SK-N-SH treated with all-trans-retinoic acid at 6 μM for 48 hours (cell line): ENCODE data around the gene FZD7.

ENCODE experiments used
- ATAC-seq: fragments of 200-7000 bp; cut with Tn5 transposase; 3 replicates; pipeline ENCODE4 v1.9.1; 2020; ENCODE audit warnings: mild to moderate bottlenecking, moderate library complexity
- ARNTL ChIP-seq: fragments of 450-650 bp; formaldehyde crosslinking; IDR thresholded peaks from 2 replicates; pipeline ENCODE4 v1.5.0; 2020; ENCODE audit warnings: low read depth, mild to moderate bottlenecking, moderate library complexity, borderline replicate concordance
- BACH2 ChIP-seq: fragments of 250-450 bp; sonication (Bioruptor Pico); IDR thresholded peaks from 2 replicates; pipeline ENCODE4 v1.9.0; 2021; ENCODE audit warnings: mild to moderate bottlenecking, borderline replicate concordance
- CSDC2 ChIP-seq: fragments of 250-450 bp; sonication (Bioruptor Pico); IDR thresholded peaks from 2 replicates; pipeline ENCODE4 v1.5.0; 2020; ENCODE audit warnings: mild to moderate bottlenecking, moderate library complexity
- ESRRG ChIP-seq: fragments of 250-450 bp; sonication (Bioruptor Pico); IDR thresholded peaks from 2 replicates; pipeline ENCODE4 v1.6.1; 2021; ENCODE audit warnings: mild to moderate bottlenecking
- ISL1 ChIP-seq: fragments of 250-450 bp; sonication (Bioruptor Pico); IDR thresholded peaks from 2 replicates; pipeline ENCODE4 v2.1.2; 2022; ENCODE audit warnings: mild to moderate bottlenecking, moderate library complexity
- OSR1 ChIP-seq: fragments of 250-450 bp; sonication (Bioruptor Pico); IDR thresholded peaks from 2 replicates; pipeline ENCODE4 v1.8.0; 2022; ENCODE audit warnings: moderate library complexity, mild to moderate bottlenecking, inconsistent platforms
- PPARA ChIP-seq: fragments of 250-450 bp; sonication (Bioruptor Pico); IDR thresholded peaks from 2 replicates; pipeline ENCODE4 v1.5.0; 2020; ENCODE audit warnings: mild to moderate bottlenecking, borderline replicate concordance
- RARB ChIP-seq: fragments of 250-450 bp; sonication (Bioruptor Pico); IDR thresholded peaks from 2 replicates; pipeline ENCODE4 v1.8.0; 2021; ENCODE audit warnings: mild to moderate bottlenecking, moderate library complexity
- TCF4 ChIP-seq: fragments of 250-450 bp; sonication (Bioruptor Pico); IDR thresholded peaks from 2 replicates; pipeline ENCODE4 v1.8.0; 2021; ENCODE audit warnings: mild to moderate bottlenecking, moderate library complexity, borderline replicate concordance
- TOX ChIP-seq: fragments of 250-450 bp; sonication (Bioruptor Pico); IDR thresholded peaks from 2 replicates; pipeline ENCODE4 v1.8.0; 2021; ENCODE audit warnings: mild to moderate bottlenecking, moderate library complexity, borderline replicate concordance
- ZC3H10 ChIP-seq: fragments of 250-450 bp; sonication (Bioruptor Pico); IDR thresholded peaks from 2 replicates; pipeline ENCODE4 v1.5.1; 2021; ENCODE audit warnings: mild to moderate bottlenecking, moderate library complexity
- ZFP3 ChIP-seq: fragments of 250-450 bp; sonication (Bioruptor Pico); IDR thresholded peaks from 2 replicates; pipeline ENCODE4 v1.5.0; 2020; ENCODE audit warnings: mild to moderate bottlenecking, moderate library complexity
- ZFP30 ChIP-seq: fragments of 450-650 bp; formaldehyde crosslinking; IDR thresholded peaks from 2 replicates; pipeline ENCODE4 v1.5.0; 2022; ENCODE audit warnings: mild to moderate bottlenecking, moderate library complexity
- ZNF565 ChIP-seq: fragments of 450-650 bp; formaldehyde crosslinking; conservative IDR thresholded peaks from 2 replicates; pipeline ENCODE4 v1.5.0; 2020; ENCODE audit warnings: low read depth, mild to moderate bottlenecking, moderate library complexity
- ZNF8 ChIP-seq: fragments of 450-650 bp; formaldehyde crosslinking; IDR thresholded peaks from 2 replicates; pipeline ENCODE4 v1.5.0; 2020; ENCODE audit warnings: mild to moderate bottlenecking, moderate library complexity
- TF ChIP-seq, protein P1 (sequence below): fragments of 250-450 bp; sonication (Bioruptor Pico); IDR thresholded peaks from 2 replicates; pipeline ENCODE4 v1.8.0; 2020; ENCODE audit warnings: mild to moderate bottlenecking, moderate library complexity, borderline replicate concordance
- TF ChIP-seq, protein P2 (sequence below): fragments of 250-450 bp; sonication (Bioruptor Pico); IDR thresholded peaks from 2 replicates; pipeline ENCODE4 v1.5.0; 2020; ENCODE audit warnings: mild to moderate bottlenecking, moderate library complexity
- TF ChIP-seq, protein P3 (sequence below): fragments of 250-450 bp; sonication (Bioruptor Pico); IDR thresholded peaks from 2 replicates; pipeline ENCODE4 v1.8.0; 2021; ENCODE audit warnings: low read depth, mild to moderate bottlenecking, moderate library complexity, borderline replicate concordance

The FZD7 gene

DNA sequence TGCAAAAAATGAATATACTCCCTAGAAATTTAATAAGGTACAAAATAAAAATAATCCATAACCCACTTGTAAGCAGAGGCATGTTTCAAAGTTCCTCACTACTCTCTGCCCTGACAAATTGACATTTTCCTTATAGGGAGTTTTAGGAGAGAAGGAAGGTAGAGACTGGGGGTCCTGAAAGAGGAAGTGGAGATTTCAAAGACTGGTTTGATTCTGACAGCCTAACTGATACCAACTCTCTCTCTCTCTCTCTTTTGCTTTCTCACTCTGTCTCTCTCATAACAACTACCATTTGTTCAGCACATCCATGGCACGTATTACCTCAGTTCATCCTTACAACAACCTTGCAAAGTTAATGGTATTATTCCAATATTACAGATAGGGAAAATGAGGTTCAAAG lies 18.6 kb downstream of the FZD7 start:
- ATAC-seq = no peak
- TF ChIP-seq TOX (CRISPR knock-in tag) = no peak
- TF ChIP-seq, protein P1, sequence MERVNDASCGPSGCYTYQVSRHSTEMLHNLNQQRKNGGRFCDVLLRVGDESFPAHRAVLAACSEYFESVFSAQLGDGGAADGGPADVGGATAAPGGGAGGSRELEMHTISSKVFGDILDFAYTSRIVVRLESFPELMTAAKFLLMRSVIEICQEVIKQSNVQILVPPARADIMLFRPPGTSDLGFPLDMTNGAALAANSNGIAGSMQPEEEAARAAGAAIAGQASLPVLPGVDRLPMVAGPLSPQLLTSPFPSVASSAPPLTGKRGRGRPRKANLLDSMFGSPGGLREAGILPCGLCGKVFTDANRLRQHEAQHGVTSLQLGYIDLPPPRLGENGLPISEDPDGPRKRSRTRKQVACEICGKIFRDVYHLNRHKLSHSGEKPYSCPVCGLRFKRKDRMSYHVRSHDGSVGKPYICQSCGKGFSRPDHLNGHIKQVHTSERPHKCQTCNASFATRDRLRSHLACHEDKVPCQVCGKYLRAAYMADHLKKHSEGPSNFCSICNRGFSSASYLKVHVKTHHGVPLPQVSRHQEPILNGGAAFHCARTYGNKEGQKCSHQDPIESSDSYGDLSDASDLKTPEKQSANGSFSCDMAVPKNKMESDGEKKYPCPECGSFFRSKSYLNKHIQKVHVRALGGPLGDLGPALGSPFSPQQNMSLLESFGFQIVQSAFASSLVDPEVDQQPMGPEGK (CRISPR knock-in tag) = no peak
- no peak for TF ChIP-seq ISL1 (CRISPR knock-in tag)
- no peak for TF ChIP-seq BACH2 (CRISPR knock-in tag)
- no peak for TF ChIP-seq ARNTL
- TF ChIP-seq, protein P2, sequence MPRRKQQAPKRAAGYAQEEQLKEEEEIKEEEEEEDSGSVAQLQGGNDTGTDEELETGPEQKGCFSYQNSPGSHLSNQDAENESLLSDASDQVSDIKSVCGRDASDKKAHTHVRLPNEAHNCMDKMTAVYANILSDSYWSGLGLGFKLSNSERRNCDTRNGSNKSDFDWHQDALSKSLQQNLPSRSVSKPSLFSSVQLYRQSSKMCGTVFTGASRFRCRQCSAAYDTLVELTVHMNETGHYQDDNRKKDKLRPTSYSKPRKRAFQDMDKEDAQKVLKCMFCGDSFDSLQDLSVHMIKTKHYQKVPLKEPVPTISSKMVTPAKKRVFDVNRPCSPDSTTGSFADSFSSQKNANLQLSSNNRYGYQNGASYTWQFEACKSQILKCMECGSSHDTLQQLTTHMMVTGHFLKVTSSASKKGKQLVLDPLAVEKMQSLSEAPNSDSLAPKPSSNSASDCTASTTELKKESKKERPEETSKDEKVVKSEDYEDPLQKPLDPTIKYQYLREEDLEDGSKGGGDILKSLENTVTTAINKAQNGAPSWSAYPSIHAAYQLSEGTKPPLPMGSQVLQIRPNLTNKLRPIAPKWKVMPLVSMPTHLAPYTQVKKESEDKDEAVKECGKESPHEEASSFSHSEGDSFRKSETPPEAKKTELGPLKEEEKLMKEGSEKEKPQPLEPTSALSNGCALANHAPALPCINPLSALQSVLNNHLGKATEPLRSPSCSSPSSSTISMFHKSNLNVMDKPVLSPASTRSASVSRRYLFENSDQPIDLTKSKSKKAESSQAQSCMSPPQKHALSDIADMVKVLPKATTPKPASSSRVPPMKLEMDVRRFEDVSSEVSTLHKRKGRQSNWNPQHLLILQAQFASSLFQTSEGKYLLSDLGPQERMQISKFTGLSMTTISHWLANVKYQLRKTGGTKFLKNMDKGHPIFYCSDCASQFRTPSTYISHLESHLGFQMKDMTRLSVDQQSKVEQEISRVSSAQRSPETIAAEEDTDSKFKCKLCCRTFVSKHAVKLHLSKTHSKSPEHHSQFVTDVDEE = no peak

DNA sequence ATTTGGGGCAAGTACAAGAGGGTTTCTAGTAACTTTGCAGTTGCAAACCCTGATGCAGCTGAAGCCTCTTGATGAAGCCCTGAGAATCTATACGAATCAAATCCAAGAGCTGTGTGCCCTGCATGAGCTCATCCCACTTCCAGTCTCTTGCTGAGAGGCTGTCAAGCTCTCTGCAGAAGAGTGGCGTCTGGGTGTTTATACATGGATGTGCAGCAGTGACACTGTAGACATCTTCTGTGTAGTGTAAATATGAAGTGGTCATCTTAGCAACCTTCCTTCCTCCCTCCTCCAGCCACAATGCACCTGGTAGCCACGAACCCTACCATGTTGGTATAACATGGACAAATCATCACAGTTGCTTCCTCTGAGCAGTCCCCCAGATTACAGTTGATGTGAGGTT lies 21.0 kb downstream of the FZD7 start:
- ATAC-seq = no peak
- TF ChIP-seq TCF4 (no peak), ZNF565 (CRISPR knock-in tag) (no peak), ZNF8 (CRISPR knock-in tag) (no peak), RARB (CRISPR knock-in tag) (no peak)

DNA sequence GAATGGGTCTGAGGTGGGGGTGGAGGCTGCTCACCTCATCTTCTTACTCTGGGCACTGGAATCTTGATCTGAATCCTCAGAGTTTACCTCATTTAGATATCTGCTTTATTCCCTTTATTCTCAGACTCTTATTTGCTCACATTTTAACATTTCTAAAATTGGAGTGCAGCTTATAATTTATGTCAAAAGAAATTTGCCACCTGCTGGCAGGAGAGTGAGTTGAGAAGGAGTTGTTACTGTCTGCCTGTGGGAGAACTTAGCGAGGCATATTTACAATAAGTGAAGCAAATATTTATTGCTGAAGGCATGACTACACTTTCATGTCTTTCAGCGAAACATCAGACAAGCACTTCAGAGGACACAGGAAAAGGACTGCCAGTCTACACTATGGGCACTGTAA lies 23.0 kb downstream of the FZD7 start:
- TF ChIP-seq ZC3H10 (CRISPR knock-in tag) = no peak
- TF ChIP-seq TOX (CRISPR knock-in tag) = no peak
- TF ChIP-seq BACH2 (CRISPR knock-in tag) = no peak
- TF ChIP-seq, protein P3, sequence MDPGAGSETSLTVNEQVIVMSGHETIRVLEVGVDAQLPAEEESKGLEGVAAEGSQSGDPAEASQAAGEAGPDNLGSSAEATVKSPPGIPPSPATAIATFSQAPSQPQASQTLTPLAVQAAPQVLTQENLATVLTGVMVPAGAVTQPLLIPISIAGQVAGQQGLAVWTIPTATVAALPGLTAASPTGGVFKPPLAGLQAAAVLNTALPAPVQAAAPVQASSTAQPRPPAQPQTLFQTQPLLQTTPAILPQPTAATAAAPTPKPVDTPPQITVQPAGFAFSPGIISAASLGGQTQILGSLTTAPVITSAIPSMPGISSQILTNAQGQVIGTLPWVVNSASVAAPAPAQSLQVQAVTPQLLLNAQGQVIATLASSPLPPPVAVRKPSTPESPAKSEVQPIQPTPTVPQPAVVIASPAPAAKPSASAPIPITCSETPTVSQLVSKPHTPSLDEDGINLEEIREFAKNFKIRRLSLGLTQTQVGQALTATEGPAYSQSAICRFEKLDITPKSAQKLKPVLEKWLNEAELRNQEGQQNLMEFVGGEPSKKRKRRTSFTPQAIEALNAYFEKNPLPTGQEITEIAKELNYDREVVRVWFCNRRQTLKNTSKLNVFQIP (CRISPR knock-in tag) = no peak
- no peak for TF ChIP-seq CSDC2 (CRISPR knock-in tag)
- no peak for TF ChIP-seq ESRRG (CRISPR knock-in tag)
- no peak for TF ChIP-seq ZFP3
- no peak for TF ChIP-seq TCF4
- TF ChIP-seq OSR1 (CRISPR knock-in tag) = no peak
- TF ChIP-seq, protein P2 = no peak
- TF ChIP-seq, protein P1 (CRISPR knock-in tag) = no peak
- no peak for TF ChIP-seq ARNTL
- peak; percentile 53 for ATAC-seq

DNA sequence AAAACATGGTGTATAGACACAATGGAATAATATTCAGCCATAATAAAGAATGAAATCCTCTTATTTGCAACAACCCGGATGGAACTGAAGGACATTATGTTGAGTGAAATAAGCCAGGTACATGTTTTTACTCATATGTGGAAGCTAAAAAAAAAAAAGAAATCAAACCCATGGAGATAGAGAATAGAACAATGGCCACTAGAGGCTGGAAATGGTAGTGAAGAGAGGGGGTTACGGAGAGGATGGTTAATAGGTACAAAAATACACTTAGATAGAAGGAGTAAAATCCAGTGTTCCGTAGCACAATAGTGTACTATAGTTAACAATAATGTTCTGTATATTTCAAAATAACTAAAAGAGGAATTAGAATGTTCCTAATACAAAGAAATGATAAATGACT lies 26.6 kb downstream of the FZD7 start:
- ATAC-seq = no peak
- TF ChIP-seq RARB (CRISPR knock-in tag) = no peak
- no peak for TF ChIP-seq ZFP30 (CRISPR knock-in tag)
- TF ChIP-seq ARNTL = no peak
- TF ChIP-seq, protein P2 = no peak
- TF ChIP-seq PPARA (CRISPR knock-in tag) = no peak
- no peak for TF ChIP-seq ESRRG (CRISPR knock-in tag)
- TF ChIP-seq OSR1 (CRISPR knock-in tag) = no peak
- TF ChIP-seq, protein P3 (CRISPR knock-in tag) = no peak
